GM12864 (cell line): ENCODE data around the gene RBKS.

Source experiments
- DNase-seq: peaks from one replicate; pipeline ENCODE4 v3.0.0-alpha.2; 2011; ENCODE audit warnings: low read depth
- H3K4me3 ChIP-seq: 2 replicates; pipeline ENCODE4 v1.5.1; 2011; ENCODE audit warnings: mild to moderate bottlenecking, low read depth, low read length, control low read depth
- TF ChIP-seq, protein P1 (sequence below): IDR thresholded peaks from 2 replicates; pipeline ENCODE4 v1.5.1; 2011; ENCODE audit warnings: low read depth, mild to moderate bottlenecking, moderate library complexity, low read length, control low read depth, inconsistent platforms; ENCODE audit errors: missing control alignments

RBKS gene

DNA sequence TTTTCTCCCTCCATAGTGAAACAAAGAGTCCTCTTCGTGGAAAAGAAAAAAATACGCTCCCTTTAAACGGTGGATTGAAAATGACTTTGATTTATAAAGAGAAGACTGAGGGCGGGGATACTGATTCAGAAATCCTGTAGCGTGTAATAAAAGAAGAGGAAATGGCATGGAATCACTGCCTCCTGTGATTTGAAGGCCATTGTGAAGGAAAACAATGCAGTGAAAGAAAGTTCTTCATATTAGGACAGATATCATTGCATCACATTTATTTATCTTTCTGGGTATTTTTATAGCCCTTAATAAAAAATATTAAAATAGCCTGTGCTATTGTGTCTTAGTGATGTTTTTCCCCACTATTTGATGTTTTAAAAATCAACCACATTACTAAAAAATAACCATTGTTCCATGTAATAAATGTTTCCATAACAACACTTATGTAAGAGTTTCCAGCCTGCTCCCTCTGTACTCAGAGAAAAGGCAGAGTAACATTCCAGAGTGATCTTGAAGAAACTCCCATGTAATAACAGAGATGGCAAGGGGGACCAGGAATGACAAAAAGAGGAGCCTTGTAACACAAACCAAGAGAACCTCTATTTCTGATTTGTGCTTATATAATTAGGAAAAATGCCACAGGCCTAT lies 110.7 kb downstream of the RBKS start:
- TF ChIP-seq, protein P1, sequence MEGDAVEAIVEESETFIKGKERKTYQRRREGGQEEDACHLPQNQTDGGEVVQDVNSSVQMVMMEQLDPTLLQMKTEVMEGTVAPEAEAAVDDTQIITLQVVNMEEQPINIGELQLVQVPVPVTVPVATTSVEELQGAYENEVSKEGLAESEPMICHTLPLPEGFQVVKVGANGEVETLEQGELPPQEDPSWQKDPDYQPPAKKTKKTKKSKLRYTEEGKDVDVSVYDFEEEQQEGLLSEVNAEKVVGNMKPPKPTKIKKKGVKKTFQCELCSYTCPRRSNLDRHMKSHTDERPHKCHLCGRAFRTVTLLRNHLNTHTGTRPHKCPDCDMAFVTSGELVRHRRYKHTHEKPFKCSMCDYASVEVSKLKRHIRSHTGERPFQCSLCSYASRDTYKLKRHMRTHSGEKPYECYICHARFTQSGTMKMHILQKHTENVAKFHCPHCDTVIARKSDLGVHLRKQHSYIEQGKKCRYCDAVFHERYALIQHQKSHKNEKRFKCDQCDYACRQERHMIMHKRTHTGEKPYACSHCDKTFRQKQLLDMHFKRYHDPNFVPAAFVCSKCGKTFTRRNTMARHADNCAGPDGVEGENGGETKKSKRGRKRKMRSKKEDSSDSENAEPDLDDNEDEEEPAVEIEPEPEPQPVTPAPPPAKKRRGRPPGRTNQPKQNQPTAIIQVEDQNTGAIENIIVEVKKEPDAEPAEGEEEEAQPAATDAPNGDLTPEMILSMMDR: no peak
- DNase-seq: no peak
- no peak overlapping the region for H3K4me3 ChIP-seq

DNA sequence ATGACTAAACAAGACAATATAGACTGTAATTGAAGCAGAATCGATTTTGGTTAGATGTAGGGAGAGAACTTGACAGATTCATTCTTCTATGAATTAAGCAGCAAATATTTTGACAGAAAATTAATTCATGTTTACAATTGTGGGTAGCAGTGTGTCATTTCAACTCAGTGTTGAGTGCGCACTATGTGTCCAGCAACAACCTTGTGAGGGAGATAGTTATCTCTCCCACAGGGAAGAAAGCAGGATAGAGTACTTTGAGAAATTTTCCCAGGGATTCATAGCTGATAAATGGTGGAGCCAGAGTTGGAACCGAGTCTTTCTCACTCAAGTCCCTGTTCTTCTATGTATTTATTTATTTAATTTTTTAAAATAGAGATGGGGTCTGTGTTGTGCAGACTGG lies 113.5 kb downstream of the RBKS start:
- H3K4me3 ChIP-seq: no peak overlapping the region
- no peak for DNase-seq
- TF ChIP-seq, protein P1: no peak

DNA sequence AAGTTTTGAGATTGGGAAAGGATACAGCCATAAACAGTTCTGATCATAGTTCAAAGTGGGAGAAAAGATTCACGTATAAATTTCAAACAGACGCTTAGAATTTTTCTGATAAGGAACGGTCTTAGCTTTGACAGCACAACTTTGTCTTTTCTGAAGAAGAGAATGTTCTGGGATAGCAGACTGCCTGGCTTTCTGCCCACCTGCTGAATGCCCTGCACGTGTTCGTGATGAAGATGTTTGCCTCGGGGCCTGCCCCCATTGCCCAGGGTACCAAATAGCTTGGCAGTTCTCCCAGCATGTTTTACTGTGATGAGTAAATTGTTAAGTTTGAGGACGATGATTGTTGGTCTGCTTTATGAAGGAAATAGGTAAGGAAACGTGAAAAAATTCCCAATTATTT lies 114.1 kb downstream of the RBKS start:
- TF ChIP-seq, protein P1: no peak
- no peak for DNase-seq
- no peak overlapping the region for H3K4me3 ChIP-seq

DNA sequence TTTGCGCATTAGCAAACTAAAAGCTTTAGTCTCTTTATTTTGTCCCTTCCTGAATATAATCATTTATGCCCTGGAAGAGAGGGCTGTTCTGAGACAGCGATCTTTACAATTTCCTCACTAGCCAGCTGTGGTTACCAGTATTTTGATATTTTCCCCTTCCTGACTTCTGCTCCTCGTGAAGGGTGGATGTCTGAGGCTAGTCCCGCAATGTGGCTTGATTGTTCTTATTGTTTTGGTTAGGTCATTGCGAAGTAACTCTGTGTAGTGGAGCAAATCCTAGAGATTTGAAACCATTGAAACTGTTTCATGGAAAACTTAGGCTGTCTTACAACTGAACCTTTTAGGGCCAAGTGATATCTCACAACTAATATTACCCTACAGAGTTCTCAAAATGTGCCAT lies 116.2 kb downstream of the RBKS start:
- no peak for DNase-seq
- TF ChIP-seq, protein P1: no peak
- no peak overlapping the region for H3K4me3 ChIP-seq

DNA sequence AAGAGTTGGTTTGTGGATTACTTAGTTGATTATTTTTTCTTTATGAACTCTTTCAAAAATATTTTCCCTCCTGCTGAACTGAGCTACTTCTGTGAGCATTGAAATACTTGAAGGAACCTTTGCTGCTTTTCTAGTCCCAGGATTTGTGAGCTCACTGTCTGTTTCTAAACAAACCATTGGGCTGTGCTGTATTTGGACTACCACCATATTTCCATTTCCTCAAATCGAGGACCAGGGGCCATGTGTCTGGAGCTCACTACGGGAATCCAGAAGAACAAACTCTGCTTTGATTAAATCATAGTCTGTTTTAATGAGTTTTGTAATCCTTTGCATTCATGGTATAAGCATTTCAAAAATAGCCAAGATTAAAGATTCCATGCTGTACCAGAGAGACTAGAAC lies 117.4 kb downstream of the RBKS start:
- no peak for DNase-seq
- TF ChIP-seq, protein P1: no peak
- H3K4me3 ChIP-seq: peak overlapping the region; percentile 88; the same call in 1 of the 2 replicates

DNA sequence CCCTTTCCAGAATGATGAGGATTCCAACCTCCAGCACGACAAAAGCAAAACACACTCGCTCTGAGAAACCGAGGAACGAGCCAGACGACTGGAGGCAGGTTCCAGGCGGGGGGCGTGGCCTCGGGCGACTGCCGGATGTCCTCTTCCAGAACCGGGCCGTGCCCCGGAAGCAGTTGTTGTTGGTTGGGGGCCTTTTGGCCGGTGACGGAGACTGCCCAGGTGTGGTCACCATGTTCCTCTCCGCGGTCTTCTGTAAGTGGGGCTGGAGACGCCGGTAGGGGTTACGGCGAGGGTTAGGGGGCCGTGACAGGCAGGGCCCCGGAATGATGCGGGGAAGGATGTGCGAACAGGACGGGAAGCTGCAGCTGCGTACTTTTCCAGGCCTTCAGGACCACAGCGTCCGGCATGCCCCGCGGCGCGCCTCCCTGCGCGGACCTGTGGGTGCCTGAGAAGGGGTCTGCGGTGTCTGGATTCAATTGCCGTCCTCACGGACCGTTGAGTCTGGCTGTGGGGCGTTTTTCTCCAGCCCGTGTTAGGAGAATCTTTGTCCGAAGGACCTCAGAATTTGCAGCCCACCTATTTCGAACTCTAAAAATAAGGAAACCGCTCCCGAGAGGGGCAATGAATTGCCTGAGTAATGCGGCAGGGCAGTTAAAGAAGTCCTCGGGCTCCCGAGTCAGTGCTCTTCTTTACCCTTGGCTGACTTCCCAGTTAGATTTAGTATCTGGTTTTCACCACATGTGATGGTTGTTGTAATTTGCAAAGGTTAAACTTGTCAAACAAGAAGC lies 118.4 kb downstream of the RBKS start, which contains the start of gene MRPL33:
Gene MRPL33 (plus strand): TSS at position 172 of the 788 bp plus-strand sequence. CDS start 59 bp downstream, at position 231.
- TF ChIP-seq, protein P1: no peak
- DNase-seq: peak; percentile 65

More for the DNA sequence above, 118.4 kb downstream of the RBKS start, which contains the start of gene MRPL33:
- peak within 1 kb of the TSS; percentile 88 for H3K4me3 ChIP-seq
